ENCODE data around the gene C3orf33. TPM values are rescaled to one million over a fixed set of nuclear protein-coding genes. Genes with fewer than 3 reads are reported as not detected.

C3orf33 gene
- total and polyA plus RNA-seq, 9 of the 15 experiments (the other 6 are each of a cell fraction or from before 2014, with no cell fraction given): 4.1 to 10.2 (median 6.0) TPM

GRCh38 chr3:155854141-155854940 lies 48.3 kb upstream of the C3orf33 start, which contains the start of gene SLC33A1 (continued):
- TF ChIP-seq MGA (IDR thresholded peaks at IDR 0.05) (peak; percentile 99), GTF3C2 (IDR thresholded peaks at IDR 0.05; ENCODE audit: borderline replicate concordance, extremely low read depth, insufficient read length) (no peak), MCM2 (IDR thresholded peaks at IDR 0.05; ENCODE audit: low read depth) (no peak), ZBTB49 (CRISPR knock-in tag; IDR thresholded peaks at IDR 0.05; ENCODE audit: borderline replicate concordance) (no peak), ZKSCAN3 (CRISPR knock-in tag; IDR thresholded peaks at IDR 0.05) (no peak), SOX6 (IDR thresholded peaks at IDR 0.05) (peak; percentile 93), HDAC3 (IDR thresholded peaks at IDR 0.05; ENCODE audit: borderline replicate concordance, partially characterized antibody) (peak; percentile 77), TARDBP (IDR thresholded peaks at IDR 0.05) (peak; percentile 76), PTRF (tag; IDR thresholded peaks at IDR 0.05) (no peak)
